Stimulated activated CD4-positive, alpha-beta T cell treated with anti-CD3 and anti-CD28 coated beads, Interleukin-4, amount 100 ng/mL, for 48 hours (primary cell): ENCODE data around the gene TAGLN.

Experiments used
- DNase-seq, 2 donors: peaks; one replicate each; pipeline ENCODE4 v3.0.0-alpha.2; 2020; ENCODE audit warnings: low read depth in 2 of 2

TAGLN gene

GRCh38 chr11:117199053-117199915 lies at the start of gene TAGLN:
Gene TAGLN, plus strand, starts transcription at chr11:117199370. Its CDS starts 3,644 bp downstream, at chr11:117203014.
- no peak for DNase-seq

DNA sequence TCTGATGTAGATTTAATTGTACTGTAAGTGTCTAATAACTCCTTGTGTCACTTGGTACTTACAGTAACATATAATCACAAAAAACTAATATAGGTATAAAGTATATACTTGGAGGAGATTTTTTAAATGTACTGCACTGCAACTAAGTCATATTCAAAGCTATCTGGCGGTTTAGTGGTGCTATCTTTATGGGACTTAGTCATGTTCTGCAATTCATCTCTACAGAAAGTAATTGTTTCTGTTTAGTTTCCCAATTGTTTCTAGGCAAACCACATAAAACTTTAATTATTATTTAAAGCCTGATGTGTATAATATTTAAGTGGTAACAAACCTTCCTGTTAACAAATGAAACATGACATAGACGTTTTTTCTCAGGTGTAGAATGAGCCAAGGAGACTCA lies 47.1 kb upstream of the TAGLN start:
- DNase-seq, result no peak

DNA sequence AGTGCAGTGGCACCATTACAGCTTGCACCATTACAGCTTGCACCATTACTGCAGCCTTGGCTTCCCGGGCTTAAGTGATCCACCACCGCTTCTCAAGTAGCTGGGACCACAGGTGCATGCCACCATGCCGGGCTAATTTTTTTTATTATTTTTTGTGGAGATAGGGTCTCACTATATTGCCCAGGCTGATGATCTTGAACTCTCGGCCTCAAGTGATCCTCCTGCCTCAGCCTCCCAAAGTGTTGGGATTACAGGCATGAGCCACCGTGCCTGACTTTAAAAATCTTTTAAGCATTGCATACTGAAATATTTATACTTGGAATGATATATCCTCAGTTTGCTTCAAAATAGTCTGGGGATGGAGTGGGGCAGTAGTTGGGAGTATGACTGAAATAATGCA lies 44.7 kb upstream of the TAGLN start:
- DNase-seq, result no peak

GRCh38 chr11:117157507-117157906 lies 41.7 kb upstream of the TAGLN start:
- no peak for DNase-seq

DNA sequence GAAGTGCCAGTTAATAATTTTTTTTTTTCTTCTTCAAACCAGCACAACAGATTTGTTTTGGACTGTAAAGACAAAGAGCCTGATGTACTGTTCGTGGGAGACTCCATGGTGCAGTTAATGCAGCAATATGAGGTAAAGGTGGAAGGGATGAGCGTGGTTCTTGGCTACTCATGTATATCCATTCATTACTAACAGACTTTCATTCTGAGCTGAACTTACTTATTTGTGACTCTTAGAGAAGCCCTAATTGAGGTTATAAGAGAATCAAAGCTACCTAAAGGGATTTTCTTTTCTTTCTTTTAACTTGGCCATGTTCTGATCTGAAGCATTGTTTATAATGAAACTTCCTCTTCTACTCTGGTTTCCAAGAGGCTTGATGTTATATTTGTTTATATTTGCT lies 39.3 kb upstream of the TAGLN start:
- no peak for DNase-seq

- DNase-seq, result no peak
These were observed 38.3 kb upstream of the TAGLN start for GRCh38 chr11:117160826-117161225.

- DNase-seq, result no peak
These were observed 32.7 kb upstream of the TAGLN start for GRCh38 chr11:117166491-117166890.

DNA sequence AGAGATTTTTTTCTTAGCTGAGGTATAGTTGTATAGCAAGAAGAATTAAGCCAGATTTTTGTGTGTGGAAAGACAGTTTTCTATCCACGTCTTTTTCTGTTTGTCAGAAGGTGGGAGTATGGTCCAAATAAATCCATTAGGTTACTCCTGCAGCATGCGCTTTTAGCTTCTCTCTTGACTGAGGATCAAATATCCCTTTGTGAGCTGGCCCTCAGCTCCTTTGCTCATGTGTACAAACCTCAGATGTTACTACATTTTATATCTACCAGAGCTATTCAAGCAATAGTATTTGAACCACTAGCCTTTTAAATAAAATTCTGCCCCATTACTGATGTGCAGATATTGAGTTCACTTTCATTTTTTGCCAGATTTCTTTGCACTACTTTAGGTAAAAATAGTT lies 29.4 kb upstream of the TAGLN start:
- no peak for DNase-seq

GRCh38 chr11:117170210-117170609 lies 29.0 kb upstream of the TAGLN start:
- DNase-seq, result no peak

GRCh38 chr11:117171007-117171403 lies 28.2 kb upstream of the TAGLN start:
- DNase-seq, result no peak

- DNase-seq, result no peak
These were observed 27.6 kb upstream of the TAGLN start for GRCh38 chr11:117171404-117172061.

- no peak for DNase-seq
These were observed 26.3 kb upstream of the TAGLN start for GRCh38 chr11:117172724-117173421.

- DNase-seq, result no peak
These were observed 24.1 kb upstream of the TAGLN start for GRCh38 chr11:117175104-117175503.

GRCh38 chr11:117175781-117176180 lies 23.4 kb upstream of the TAGLN start:
- DNase-seq, result no peak

DNA sequence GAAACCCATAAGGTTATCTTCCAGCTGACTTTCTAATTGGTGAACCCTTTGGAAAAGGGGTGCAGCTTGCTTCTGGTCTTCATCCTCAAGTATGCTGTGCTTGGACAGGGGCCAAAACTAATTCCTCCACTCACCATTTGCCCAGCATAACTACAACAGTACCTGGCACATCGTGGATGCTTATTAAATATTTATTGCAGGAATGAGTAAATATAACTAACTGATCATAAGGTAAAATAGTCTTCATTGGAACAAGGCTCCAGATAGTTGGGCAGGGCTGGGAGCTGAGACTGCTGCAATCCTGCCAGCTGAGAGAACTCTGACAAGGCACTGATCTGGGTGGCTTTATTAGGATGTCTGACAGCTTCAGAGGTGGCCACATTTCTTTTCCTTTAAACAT lies 23.0 kb upstream of the TAGLN start:
- no peak for DNase-seq

- DNase-seq, result no peak
These were observed 21.5 kb upstream of the TAGLN start for GRCh38 chr11:117177534-117178209.

GRCh38 chr11:117178210-117179034 lies 20.7 kb upstream of the TAGLN start, which contains the start of gene SIDT2:
Gene SIDT2, plus strand, starts transcription at chr11:117178743. Its CDS starts 521 bp downstream, at chr11:117179264.
- peak; percentile 85 to 87 for DNase-seq

DNA sequence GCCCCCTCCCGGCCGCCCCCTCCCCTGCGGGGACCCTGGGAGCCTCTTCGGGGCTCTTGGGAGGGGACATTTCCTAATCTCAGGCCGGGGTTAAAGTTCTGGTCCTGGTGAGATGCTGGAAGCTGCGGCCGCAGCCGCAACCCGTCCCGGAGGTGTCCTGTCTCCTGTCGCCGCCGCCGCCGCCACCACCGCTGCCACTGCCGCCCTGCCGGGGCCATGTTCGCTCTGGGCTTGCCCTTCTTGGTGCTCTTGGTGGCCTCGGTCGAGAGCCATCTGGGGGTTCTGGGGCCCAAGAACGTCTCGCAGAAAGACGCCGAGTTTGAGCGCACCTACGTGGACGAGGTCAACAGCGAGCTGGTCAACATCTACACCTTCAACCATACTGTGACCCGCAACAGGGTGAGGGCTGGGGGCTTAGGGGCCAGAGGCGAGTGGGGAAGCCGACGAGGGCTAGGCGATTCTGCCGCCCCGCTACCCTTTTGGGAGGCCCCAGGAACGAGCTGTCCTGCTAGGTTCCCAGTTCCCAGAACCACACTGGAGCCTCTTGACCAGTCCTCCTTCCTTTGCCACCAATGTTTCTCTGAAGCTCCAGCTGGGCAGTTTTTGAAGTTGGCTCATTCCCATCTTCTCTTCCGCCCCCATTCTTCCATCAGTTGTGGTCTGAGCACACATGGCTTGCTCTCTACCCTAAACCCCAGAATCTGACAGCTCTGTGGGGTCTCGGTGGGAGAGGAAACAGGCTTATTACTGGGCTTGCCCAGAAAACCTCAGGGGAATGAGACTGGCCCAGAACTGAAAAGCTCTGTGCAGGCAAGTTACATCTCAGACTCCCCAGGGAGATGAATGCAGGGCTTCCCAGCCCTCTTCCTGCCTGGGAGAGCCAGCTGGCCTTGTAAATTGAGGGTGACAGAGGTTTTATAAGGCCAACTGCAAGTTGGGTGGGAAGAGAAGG lies 19.8 kb upstream of the TAGLN start:
- peak; percentile 20 to 34 for DNase-seq

- no peak for DNase-seq
These were observed 19.1 kb upstream of the TAGLN start for GRCh38 chr11:117180020-117180419.
